HT-29 (cell line): ENCODE results near the gene CYP27C1. TPM values are rescaled to one million over a fixed set of nuclear protein-coding genes. Genes with fewer than 3 reads are reported as not detected.

Source experiments
- DNase-seq: peaks from one replicate; pipeline ENCODE4 v3.0.0-alpha.2; 2015; ENCODE audit warnings: low spot score
- total RNA-seq: library from RNA; depleted of rRNA; stranded (reverse); fragments of >200 nt; shearing (Covaris generic); gene quantifications from 2 replicates; pipeline ENCODE4 v1.2.3, GENCODE V29; 2014

Gene CYP27C1
- total RNA-seq, 1 experiment from 2014 or later = not detected

- no peak for DNase-seq
These were observed 26.7 kb downstream of the CYP27C1 start for GRCh38 chr2:127193164-127193966.

GRCh38 chr2:127191331-127192219, 28.5 kb downstream of the CYP27C1 start:
- DNase-seq = no peak

GRCh38 chr2:127188797-127189196, 31.3 kb downstream of the CYP27C1 start:
- no peak for DNase-seq

GRCh38 chr2:127187831-127188230, 32.3 kb downstream of the CYP27C1 start:
- no peak for DNase-seq

GRCh38 chr2:127187081-127187775, 32.9 kb downstream of the CYP27C1 start:
- no peak for DNase-seq

- no peak for DNase-seq
These were observed 34.4 kb downstream of the CYP27C1 start for GRCh38 chr2:127185705-127186104.

GRCh38 chr2:127185093-127185492, 35.0 kb downstream of the CYP27C1 start:
- peak; percentile 26 for DNase-seq

- DNase-seq = no peak
These were observed 36.3 kb downstream of the CYP27C1 start for GRCh38 chr2:127183771-127184170.

- DNase-seq = no peak
These were observed 37.3 kb downstream of the CYP27C1 start for GRCh38 chr2:127182626-127183458.

GRCh38 chr2:127181851-127182250, 38.2 kb downstream of the CYP27C1 start:
- DNase-seq = no peak

- no peak for DNase-seq
These were observed 40.3 kb downstream of the CYP27C1 start for GRCh38 chr2:127179766-127180165.

- DNase-seq = no peak
These were observed 42.4 kb downstream of the CYP27C1 start for GRCh38 chr2:127177617-127178263.

GRCh38 chr2:127176371-127177311, 43.5 kb downstream of the CYP27C1 start:
- no peak for DNase-seq

GRCh38 chr2:127175751-127176354, 44.2 kb downstream of the CYP27C1 start:
- DNase-seq = no peak

- no peak for DNase-seq
These were observed 44.9 kb downstream of the CYP27C1 start for GRCh38 chr2:127175041-127175721.

GRCh38 chr2:127174640-127175039, 45.5 kb downstream of the CYP27C1 start:
- no peak for DNase-seq

GRCh38 chr2:127174136-127174535, 46.0 kb downstream of the CYP27C1 start:
- DNase-seq = peak; percentile 44

GRCh38 chr2:127173057-127173456, 47.0 kb downstream of the CYP27C1 start:
- DNase-seq = no peak
